ENCODE measurements around the gene CUEDC1.
"Not testable (repeated sequence)": the region's sequence is repeated elsewhere in the genome, so short reads cannot be mapped to it uniquely, and the experiment has no call there.

The CUEDC1 gene

GRCh38 chr17:57937492-57937891 is 17.7 kb downstream of the CUEDC1 start:
- no peak for DNase-seq

GRCh38 chr17:57935833-57936807 is 19.1 kb downstream of the CUEDC1 start:
- peak; percentile 69 for DNase-seq

DNA sequence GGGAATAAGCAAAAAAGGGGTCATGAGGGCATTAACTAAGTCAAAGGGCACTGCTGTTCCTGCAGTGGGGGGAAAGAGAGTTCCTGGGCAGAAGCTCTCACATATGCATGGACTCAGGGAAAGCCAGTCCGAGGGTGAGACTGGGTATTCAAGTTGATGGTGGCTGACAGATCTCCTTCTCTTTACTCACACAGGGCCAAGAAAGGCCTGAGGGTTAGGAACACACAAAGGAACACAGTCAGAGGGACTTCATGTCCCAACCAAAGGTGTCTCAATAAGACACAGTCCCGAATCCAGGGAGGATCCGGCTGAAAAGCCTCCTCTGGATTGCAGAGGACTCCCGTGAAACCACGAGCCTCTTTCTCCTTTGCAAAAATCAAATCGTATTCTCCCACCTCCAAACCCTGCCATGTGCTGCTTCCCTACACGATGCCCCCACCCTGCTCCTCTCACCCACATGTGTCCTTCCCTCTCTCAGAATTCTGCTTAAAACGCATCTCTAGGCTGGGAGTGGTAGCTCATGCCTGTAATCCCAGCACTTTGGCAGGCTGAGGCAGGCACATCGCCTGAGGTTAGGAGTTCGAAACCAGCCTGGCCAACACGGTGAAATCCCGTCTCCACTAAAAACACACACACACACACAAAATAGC is 23.6 kb downstream of the CUEDC1 start:
- no peak for DNase-seq

DNA sequence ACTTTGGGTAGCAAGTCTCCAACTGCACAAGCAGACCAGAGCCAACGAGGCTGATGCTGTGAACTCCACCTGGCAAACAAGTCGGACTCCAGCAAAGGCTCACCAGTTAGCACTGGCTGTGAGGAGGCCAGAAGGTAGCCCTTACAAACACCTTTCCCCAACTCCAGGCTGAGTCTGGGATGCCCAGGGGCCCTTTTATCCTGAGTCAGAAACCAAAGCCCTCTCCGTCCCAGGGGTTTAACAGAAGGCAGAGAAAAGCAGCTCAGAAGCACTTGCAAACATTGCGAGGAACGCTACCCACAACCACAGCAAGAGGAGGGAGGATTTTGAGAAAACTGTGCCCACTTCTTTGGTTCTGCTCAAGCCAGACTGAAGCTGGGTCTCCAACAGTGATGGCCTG is 25.0 kb downstream of the CUEDC1 start:
- DNase-seq: no peak

DNA sequence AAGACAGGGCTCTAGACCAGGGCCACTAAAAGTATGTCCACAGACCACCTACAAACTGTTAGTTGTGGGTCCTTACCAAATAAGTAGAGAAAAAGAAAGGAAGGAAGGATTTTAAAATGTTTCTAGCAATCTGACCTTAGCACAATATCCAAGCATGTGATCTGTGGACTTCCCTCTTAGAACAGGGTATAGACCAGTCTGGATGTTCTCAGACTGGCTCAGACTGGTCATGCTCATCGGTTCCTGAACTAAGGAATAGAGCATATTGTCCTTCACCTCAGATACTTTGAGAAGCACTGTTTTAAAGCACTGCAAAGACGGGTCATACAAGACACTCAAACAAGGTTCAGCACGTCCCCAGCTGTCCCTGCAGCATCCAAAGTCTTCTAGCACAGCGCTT is 25.8 kb downstream of the CUEDC1 start:
- DNase-seq: no peak

DNA sequence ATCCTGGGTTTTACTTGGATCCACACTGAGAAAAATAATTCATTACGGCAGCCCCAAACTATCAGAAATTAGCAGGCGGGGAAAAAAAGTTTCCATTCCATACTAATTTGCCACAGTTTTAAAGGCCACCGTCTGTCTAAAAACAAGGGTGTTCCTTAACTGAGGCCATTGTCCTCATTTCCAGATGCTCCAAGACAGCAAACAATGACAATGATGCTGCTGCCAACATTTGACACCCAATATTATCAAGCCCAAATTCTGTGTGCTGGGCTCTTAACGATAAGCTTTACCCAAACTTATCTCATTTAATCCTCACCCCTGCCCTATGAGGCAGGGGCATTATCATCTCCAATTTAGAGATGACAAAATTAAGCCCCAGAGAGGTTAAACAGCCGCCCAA is 26.3 kb downstream of the CUEDC1 start:
- no peak for DNase-seq

- DNase-seq: peak; percentile 85
Measured at GRCh38 chr17:57927048-57927723, 28.0 kb downstream of the CUEDC1 start.

DNA sequence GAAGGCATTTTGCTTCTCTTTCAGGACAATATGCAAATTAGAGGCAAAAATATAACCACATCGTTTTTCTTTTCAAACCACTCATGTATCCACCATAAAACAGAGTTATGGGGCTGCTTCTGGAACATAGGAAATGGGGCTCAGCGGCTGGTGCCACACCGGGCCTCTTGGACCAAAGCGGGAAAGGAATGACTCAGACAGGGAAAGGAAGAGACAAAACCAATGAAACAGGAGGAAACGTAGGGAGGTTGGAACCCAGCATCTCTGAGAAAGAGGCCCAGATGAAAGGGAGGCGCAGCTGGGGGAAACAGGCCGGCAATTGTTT is 28.5 kb downstream of the CUEDC1 start:
- no peak for DNase-seq

GRCh38 chr17:57925361-57925990 is 29.7 kb downstream of the CUEDC1 start:
- DNase-seq: no peak

DNA sequence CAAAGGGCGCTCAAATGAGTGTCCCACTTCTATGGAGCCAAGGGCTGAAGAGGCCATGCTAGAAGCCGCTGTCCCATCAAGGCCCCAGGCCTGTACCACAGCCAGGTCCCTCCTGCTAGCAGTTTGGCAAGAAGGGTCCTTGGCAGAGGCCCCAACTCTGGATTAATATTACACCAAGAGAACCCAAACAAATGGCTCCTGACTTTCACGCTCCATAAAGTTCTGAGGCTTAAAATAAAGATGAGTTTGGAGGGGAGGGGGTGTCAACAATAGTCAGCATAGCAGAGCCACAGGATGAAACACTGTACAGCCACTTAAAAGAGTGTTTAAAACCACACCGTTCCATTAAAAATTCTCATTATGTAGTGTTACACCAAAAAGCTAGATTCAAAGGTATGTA is 30.5 kb downstream of the CUEDC1 start:
- DNase-seq: no peak

DNA sequence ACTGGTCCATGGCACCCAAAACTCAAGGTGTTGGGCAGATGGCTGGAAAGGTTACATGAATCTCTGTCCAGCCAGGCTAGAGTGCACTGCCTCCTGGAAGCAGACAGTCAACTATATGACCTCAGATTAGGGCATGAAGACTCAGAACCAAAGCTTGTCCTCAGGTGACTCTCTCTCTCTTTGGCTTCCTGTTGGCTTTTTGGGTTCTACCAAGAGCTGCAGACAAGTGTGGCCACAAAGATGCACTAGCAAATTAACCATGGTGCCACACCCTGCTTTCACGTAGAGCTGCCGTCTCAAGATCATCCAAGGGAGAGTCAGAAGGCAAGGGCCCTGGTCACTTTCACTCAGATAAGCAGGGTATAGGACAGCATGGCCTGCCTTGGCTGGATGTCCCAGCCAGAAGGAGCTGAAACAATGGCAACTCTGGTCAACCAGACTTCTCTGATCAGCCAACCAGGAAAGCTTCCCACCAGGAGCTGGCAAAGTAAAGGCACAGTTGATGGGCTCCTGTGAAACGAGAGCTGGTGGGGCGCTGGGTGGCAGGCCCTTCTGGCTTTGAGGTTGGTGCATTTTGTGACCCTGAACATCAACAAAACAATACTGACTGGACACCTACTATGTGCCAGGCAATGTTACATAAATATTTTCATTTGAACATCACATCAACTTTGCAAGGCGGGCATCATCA is 31.9 kb downstream of the CUEDC1 start:
- no peak for DNase-seq

- DNase-seq: not testable (repeated sequence)
Measured at GRCh38 chr17:57922745-57923144, 32.5 kb downstream of the CUEDC1 start.

DNA sequence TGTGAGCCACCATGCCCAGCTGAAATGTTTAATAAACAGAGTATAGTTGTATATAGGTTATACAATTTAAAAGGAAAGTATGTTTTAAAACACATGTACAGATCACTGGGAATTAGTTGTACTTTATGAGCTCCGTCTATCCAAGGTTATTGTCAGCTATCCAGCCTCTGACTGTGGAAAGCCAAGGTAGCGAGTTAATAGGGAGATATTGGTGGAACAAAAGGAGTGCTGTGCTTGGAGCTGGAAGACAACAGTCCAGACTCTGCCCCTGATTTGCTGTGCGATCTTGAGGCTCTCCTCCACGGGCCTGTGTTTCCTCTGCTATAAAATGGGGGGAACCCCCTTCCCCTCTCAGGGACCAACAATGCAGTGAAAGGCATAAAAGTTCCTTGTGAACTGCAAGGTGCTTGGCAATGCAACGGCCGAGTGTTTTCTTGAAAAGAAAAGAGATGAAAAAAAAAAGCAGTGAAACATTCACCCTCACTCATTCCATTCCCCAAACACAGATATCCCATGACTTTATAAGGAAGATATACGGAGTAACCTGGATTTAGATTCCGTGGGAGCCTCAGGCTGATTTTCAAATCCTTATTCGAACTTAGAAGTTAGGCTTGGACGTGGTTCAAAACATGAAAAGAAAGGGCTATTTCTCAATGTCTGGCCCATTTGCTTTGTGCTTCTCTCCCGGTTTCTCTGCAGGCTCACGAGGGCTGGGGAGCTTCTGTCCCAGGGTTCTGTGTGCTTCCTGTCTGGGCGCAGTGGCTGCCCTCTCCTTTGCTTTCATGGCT is 34.1 kb downstream of the CUEDC1 start:
- DNase-seq: no peak

DNA sequence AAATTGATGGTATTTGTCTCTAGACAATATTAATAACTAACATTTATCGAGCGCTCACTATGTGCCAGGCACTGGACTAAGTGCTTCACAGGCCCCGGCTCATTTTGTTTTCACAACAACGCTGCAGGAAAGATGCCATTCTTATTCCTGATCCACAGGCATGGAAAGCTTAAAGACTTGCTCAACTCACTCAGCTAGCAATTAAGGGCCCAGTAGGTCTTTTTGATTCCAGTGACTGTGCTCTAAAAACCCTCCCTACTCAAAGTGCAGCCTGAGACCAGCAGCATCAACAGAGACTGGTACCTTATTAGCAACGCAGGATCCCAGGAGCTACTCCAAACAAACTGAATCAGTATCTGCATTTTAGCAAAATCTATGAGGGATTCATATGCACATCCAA is 35.3 kb downstream of the CUEDC1 start:
- DNase-seq: no peak

DNA sequence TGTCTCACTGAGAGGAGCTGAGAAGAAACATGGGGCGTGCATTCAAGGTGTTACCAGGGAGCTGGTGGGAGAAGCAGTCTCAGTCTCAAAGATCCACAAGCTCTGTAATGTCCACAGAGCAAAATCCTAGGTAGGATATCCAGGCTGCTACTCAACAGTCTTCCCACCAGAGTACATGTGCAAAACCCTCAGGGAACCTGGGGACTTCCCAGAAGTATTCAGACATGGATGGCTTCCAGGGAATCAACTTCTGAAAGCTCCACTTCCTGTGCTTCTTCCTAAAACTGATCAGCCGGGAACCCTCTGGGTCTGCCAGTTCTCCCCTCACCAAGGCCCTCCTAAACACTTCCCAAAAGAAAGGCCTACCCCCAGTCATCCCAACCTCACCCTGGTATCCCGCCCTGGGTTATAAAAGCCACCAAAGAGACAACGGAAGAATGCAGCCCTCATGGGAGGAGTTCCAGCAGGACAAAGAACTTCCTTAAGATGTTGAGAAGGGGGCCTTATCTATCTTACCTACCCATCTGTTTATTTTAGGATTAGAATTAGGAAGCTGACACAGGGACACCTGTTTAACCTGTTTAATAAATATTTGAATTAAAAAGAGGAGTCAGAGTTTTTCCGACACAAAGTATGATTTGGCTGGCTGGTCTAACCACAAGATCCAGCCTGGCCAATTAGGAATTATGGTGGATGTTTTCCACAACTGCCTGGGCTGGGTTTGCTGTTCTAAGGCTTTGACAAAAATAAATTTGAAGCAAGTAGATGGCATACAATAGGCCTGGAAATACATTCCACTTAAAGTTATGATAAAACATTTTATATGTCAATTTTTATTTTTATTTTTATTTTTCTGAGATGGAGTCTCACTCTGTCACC is 37.0 kb downstream of the CUEDC1 start:
- peak; percentile 59 for DNase-seq

- DNase-seq: no peak
Measured at GRCh38 chr17:57916925-57917858, 38.0 kb downstream of the CUEDC1 start.

GRCh38 chr17:57915985-57916757 is 39.0 kb downstream of the CUEDC1 start:
- no peak for DNase-seq

- no peak for DNase-seq
Measured at GRCh38 chr17:57915544-57915943, 39.7 kb downstream of the CUEDC1 start.
